OCI-LY1 (cell line): Measurements from ENCODE around the gene C1QTNF9B.

Source experiments
- H2AFZ ChIP-seq: fragments of 200-600 bp; sonication (generic), shearing (Covaris generic); 2 replicates; pipeline ENCODE4 v1.6.0; 2014; ENCODE audit warnings: antibody characterized with exemption, mild to moderate bottlenecking, low read length
- H3F3A ChIP-seq: fragments of 200-600 bp; sonication (generic), shearing (Covaris generic); 2 replicates; pipeline ENCODE4 v1.6.0; 2014; ENCODE audit warnings: mild to moderate bottlenecking, antibody characterized with exemption, low read length, moderate library complexity; ENCODE audit not compliant: insufficient read depth
- H3K27ac ChIP-seq: fragments of 200-600 bp; sonication (generic); 2 replicates; pipeline ENCODE4 v1.5.1; 2014; ENCODE audit warnings: low read length, mixed run types, mild to moderate bottlenecking, low read depth; ENCODE audit not compliant: poor library complexity, severe bottlenecking
- H3K27me3 ChIP-seq: fragments of 200-600 bp; sonication (generic); 2 replicates; pipeline ENCODE4 v1.6.0; 2014; ENCODE audit warnings: antibody characterized with exemption, mild to moderate bottlenecking, low read length, moderate library complexity; ENCODE audit not compliant: insufficient read depth
- H3K36me3 ChIP-seq: fragments of 200-600 bp; sonication (generic); 2 replicates; pipeline ENCODE4 v1.6.1; 2014; ENCODE audit warnings: mild to moderate bottlenecking, antibody characterized with exemption, low read length, moderate library complexity, mixed read lengths; ENCODE audit not compliant: insufficient read depth
- H3K4me1 ChIP-seq: fragments of 200-600 bp; sonication (generic); 2 replicates; pipeline ENCODE4 v1.5.1; 2014; ENCODE audit warnings: mild to moderate bottlenecking, low read length, moderate library complexity; ENCODE audit not compliant: insufficient read depth, severe bottlenecking
- H3K4me2 ChIP-seq: fragments of 200-600 bp; sonication (generic), shearing (Covaris generic); 2 replicates; pipeline ENCODE4 v1.6.1; 2014; ENCODE audit warnings: low read length
- H3K4me3 ChIP-seq: fragments of 200-600 bp; sonication (generic); 2 replicates; pipeline ENCODE4 v1.5.1; 2014; ENCODE audit warnings: low read length, low read depth, mild to moderate bottlenecking, mixed read lengths; ENCODE audit not compliant: poor library complexity, severe bottlenecking
- H3K79me2 ChIP-seq: fragments of 200-600 bp; shearing (Covaris generic); 2 replicates; pipeline ENCODE4 v1.6.1; 2016; ENCODE audit warnings: mixed run types, low read length, mixed read lengths; ENCODE audit not compliant: insufficient read depth
- H3K9ac ChIP-seq: fragments of 200-600 bp; sonication (generic), shearing (Covaris generic); 2 replicates; pipeline ENCODE4 v1.6.1; 2014; ENCODE audit warnings: mild to moderate bottlenecking, low read length, mixed read lengths
- H3K9me2 ChIP-seq: fragments of 200-600 bp; sonication (generic), shearing (Covaris generic); 2 replicates; pipeline ENCODE4 v1.6.1; 2014; ENCODE audit warnings: low read depth, mild to moderate bottlenecking, low read length, mixed read lengths
- H3K9me3 ChIP-seq: fragments of 200-600 bp; shearing (Covaris generic); 2 replicates; pipeline ENCODE4 v1.6.1; 2014; ENCODE audit warnings: low read length, mixed read lengths
- H4K20me1 ChIP-seq: fragments of 200-600 bp; sonication (generic), shearing (Covaris generic); 2 replicates; pipeline ENCODE4 v1.6.0; 2016; ENCODE audit warnings: mild to moderate bottlenecking, low read length; ENCODE audit not compliant: insufficient read depth
- CTCF ChIP-seq: fragments of 200-600 bp; sonication (generic), shearing (Covaris generic); IDR thresholded peaks from 2 replicates; pipeline ENCODE4 v1.5.1; 2017; ENCODE audit warnings: mild to moderate bottlenecking, antibody characterized with exemption, low read length, moderate library complexity, mixed read lengths
- EZH2 ChIP-seq: fragments of 200-600 bp; sonication (generic), shearing (Covaris generic); IDR thresholded peaks from 2 replicates; pipeline ENCODE4 v1.8.0; 2017; ENCODE audit warnings: borderline replicate concordance, mixed run types, mild to moderate bottlenecking, antibody characterized with exemption, low read length, moderate library complexity, mixed read lengths

The C1QTNF9B gene

DNA sequence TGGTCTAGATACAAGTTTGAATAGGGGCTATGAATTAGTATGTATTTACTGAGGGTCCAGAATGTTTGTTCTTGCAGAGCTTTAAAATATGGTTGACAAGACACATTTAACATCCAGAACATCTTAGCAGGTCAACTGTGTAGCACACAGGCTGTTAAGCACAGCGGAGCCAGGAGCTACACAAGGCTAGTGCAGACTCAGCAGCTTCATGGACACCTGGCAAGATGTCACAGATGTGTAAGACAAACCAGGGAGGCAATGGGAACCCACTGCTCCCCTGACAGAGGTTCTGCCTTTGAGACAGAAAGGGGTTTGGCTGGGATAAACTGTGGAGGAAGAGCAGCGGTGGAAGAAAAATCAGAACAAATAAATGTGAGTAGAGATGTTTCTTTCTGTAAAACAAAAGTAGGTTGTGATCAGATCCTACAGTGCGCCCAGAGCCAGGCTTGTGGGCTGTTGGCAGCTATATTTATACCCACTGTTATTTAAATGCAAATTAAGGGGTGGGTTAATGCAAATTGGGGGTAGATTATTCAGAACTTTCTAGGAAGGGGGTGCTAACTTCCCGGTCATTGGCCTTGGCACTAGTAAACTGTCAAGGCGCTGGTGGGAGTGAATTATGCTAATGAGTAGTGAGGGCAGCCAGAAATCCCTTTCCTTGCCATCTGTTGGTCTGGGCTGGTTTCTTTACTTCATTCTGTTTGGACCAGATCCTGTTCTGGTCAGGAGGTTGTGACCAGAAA lies 41.1 kb downstream of the C1QTNF9B start:
- TF ChIP-seq CTCF = no peak
- no peak for TF ChIP-seq EZH2
- Histone ChIP-seq H3K4me3 (no peak overlapping the region), H3K9me3 (no peaks in the 10 kb centered on the region), H3K9ac (no peak overlapping the region), H3K4me2 (no peak overlapping the region), H3K4me1 (peaks cover 4% of the 10 kb centered on the region), H2AFZ (no peak overlapping the region), H3F3A (no peaks in the 10 kb centered on the region), H3K27me3 (no peaks in the 10 kb centered on the region), H3K79me2 (no peaks in the 10 kb centered on the region), H4K20me1 (no peaks in the 10 kb centered on the region), H3K9me2 (no peaks in the 10 kb centered on the region), H3K36me3 (no peaks in the 10 kb centered on the region), H3K27ac (no peak overlapping the region)

- H3K4me3 ChIP-seq = no peak overlapping the region
- H3K27ac ChIP-seq = no peak overlapping the region
- H3K9me2 ChIP-seq = no peaks in the 10 kb centered on the region
- H3F3A ChIP-seq = no peaks in the 10 kb centered on the region
- H4K20me1 ChIP-seq = no peaks in the 10 kb centered on the region
- no peak overlapping the region for H2AFZ ChIP-seq
- no peak overlapping the region for H3K4me2 ChIP-seq
- no peak overlapping the region for H3K9ac ChIP-seq
- H3K4me1 ChIP-seq = peaks cover 4% of the 10 kb centered on the region
- TF ChIP-seq CTCF (no peak), EZH2 (no peak)
- H3K36me3 ChIP-seq = no peaks in the 10 kb centered on the region
- H3K79me2 ChIP-seq = no peaks in the 10 kb centered on the region
- H3K27me3 ChIP-seq = no peaks in the 10 kb centered on the region
- no peaks in the 10 kb centered on the region for H3K9me3 ChIP-seq
Observed at GRCh38 chr13:23855360-23855759, 41.9 kb downstream of the C1QTNF9B start.

DNA sequence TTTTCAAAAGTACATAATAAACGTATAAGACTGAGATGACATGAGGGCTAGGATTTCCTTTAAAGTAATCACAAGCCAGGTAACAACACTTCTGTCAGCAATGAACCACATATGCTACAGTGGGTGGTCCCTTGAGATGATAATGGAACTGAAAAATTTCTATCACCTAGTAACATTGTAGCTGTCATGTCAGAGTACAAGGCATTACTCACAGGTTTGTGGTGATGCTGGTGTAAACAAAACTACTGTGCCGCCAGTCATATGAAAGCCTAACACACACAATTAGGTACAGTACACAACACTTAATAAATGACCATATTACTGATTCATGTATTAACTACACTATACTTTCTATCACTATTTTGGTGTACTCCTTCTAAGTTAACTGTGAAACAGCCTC lies 45.0 kb downstream of the C1QTNF9B start:
- Histone ChIP-seq H3K4me2 (no peak overlapping the region), H3F3A (no peaks in the 10 kb centered on the region), H3K4me1 (peaks cover 9% of the 10 kb centered on the region), H3K79me2 (no peaks in the 10 kb centered on the region), H3K4me3 (no peak overlapping the region), H3K9me2 (no peaks in the 10 kb centered on the region), H3K27me3 (no peaks in the 10 kb centered on the region), H3K36me3 (no peaks in the 10 kb centered on the region), H3K27ac (no peak overlapping the region), H3K9ac (no peak overlapping the region), H2AFZ (no peak overlapping the region), H4K20me1 (no peaks in the 10 kb centered on the region), H3K9me3 (no peaks in the 10 kb centered on the region)
- TF ChIP-seq EZH2 (no peak), CTCF (no peak)
